Bronchial epithelial cell (primary cell): ENCODE results near the gene B4GALT5. TPM values are rescaled to one million over a fixed set of nuclear protein-coding genes. Genes with fewer than 3 reads are reported as not detected.

Experiments used
- DNase-seq: peaks from one replicate; pipeline ENCODE4 v3.0.0-alpha.2; 2010; ENCODE audit warnings: low read depth
- FAIRE-seq: peaks from 2 replicates; lab custom pipeline; 2011; peaks lifted over from hg19 to GRCh38; lab: Jason Lieb, UNC
- H3K27me3 ChIP-seq: 2 replicates; pipeline ENCODE4 v1.5.1; 2011; ENCODE audit warnings: low read length; ENCODE audit not compliant: control insufficient read depth, insufficient read depth
- H3K36me3 ChIP-seq: 2 replicates; pipeline ENCODE4 v1.5.1; 2011; ENCODE audit warnings: low read length; ENCODE audit not compliant: control insufficient read depth, insufficient read depth
- H3K4me3 ChIP-seq: 2 replicates; pipeline ENCODE4 v1.5.1; 2011; ENCODE audit warnings: mild to moderate bottlenecking, low read depth, low read length, control low read depth
- total RNA-seq: library from RNA; depleted of rRNA; stranded (reverse); fragments of >200 nt; gene quantifications from 2 replicates; pipeline ENCODE4 v1.2.1, GENCODE V29; 2014
- TF ChIP-seq, protein P1 (sequence below): IDR thresholded peaks from 2 replicates; pipeline ENCODE4 v1.5.1; 2011; ENCODE audit warnings: mild to moderate bottlenecking, moderate library complexity, low read length, control low read depth, inconsistent platforms; ENCODE audit not compliant: insufficient read depth, severe bottlenecking

B4GALT5 gene
- total RNA-seq, 1 donor from 2014 or later: 9.7 TPM

DNA sequence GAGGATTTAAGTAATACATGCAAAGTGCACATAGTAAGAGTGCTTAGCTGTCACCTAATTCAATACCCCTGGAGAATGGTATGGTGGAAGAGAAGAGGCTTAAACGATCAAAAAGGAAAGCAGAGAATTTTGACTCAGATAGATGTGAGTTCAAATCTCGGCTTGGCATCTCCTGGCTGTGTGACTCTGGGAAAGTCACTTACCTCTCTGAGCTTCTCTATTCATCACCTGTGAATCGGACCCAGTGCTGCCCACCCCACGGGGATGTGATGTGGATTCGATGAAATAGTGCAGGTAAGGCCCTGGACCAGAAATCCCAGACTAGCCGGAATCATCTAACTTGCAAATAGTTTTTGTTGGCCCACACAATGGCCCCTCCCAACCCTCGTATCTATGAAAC lies 1.8 kb upstream of the B4GALT5 start:
- Histone ChIP-seq H3K36me3 (no peaks in the 10 kb centered on the region), H3K27me3 (no peaks in the 10 kb centered on the region), H3K4me3 (no peak overlapping the region)
- FAIRE-seq: no peak
- no peak for DNase-seq
- TF ChIP-seq, protein P1, sequence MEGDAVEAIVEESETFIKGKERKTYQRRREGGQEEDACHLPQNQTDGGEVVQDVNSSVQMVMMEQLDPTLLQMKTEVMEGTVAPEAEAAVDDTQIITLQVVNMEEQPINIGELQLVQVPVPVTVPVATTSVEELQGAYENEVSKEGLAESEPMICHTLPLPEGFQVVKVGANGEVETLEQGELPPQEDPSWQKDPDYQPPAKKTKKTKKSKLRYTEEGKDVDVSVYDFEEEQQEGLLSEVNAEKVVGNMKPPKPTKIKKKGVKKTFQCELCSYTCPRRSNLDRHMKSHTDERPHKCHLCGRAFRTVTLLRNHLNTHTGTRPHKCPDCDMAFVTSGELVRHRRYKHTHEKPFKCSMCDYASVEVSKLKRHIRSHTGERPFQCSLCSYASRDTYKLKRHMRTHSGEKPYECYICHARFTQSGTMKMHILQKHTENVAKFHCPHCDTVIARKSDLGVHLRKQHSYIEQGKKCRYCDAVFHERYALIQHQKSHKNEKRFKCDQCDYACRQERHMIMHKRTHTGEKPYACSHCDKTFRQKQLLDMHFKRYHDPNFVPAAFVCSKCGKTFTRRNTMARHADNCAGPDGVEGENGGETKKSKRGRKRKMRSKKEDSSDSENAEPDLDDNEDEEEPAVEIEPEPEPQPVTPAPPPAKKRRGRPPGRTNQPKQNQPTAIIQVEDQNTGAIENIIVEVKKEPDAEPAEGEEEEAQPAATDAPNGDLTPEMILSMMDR: no peak

GRCh38 chr20:49712996-49713752 lies 504 bp downstream of the B4GALT5 start:
- no peaks in the 10 kb centered on the region for H3K27me3 ChIP-seq
- TF ChIP-seq, protein P1: no peak
- H3K36me3 ChIP-seq: no peaks in the 10 kb centered on the region
- no peak for FAIRE-seq
- H3K4me3 ChIP-seq: peak overlapping the region; percentile 86
- no peak for DNase-seq

- FAIRE-seq (no peak), DNase-seq (no peak)
- H3K27me3 ChIP-seq: no peaks in the 10 kb centered on the region
- TF ChIP-seq, protein P1: no peak
- H3K4me3 ChIP-seq: peak overlapping the region; percentile 86
- no peaks in the 10 kb centered on the region for H3K36me3 ChIP-seq
Measured at GRCh38 chr20:49712646-49712995, 1.1 kb downstream of the B4GALT5 start.

DNA sequence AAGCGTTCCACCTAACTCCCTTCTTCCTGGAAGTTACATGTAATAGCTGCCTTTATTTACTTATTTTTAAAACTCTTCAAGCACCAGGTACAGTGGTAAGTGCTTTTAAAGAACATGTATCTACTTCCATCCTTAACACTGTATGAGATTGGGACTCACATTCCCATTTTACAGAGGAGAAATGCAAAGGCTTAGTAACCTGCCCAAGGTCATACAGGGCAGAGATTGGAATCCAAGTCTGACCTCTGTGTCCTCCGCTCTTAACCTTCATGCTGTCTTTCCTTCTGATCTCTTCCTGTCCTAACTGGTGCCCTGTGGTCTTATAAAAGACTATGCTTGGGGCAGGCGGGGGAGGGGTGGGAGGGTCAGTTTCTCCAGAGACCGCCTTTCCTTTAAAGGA lies 1.6 kb downstream of the B4GALT5 start:
- DNase-seq (no peak), FAIRE-seq (no peak)
- TF ChIP-seq, protein P1: no peak
- Histone ChIP-seq H3K36me3 (no peaks in the 10 kb centered on the region), H3K4me3 (peak overlapping the region; percentile 86), H3K27me3 (no peaks in the 10 kb centered on the region)

GRCh38 chr20:49711667-49711987 lies 2.1 kb downstream of the B4GALT5 start:
- H3K36me3 ChIP-seq: no peaks in the 10 kb centered on the region
- no peak overlapping the region for H3K4me3 ChIP-seq
- H3K27me3 ChIP-seq: no peaks in the 10 kb centered on the region
- FAIRE-seq (no peak), DNase-seq (no peak)
- TF ChIP-seq, protein P1: no peak

DNA sequence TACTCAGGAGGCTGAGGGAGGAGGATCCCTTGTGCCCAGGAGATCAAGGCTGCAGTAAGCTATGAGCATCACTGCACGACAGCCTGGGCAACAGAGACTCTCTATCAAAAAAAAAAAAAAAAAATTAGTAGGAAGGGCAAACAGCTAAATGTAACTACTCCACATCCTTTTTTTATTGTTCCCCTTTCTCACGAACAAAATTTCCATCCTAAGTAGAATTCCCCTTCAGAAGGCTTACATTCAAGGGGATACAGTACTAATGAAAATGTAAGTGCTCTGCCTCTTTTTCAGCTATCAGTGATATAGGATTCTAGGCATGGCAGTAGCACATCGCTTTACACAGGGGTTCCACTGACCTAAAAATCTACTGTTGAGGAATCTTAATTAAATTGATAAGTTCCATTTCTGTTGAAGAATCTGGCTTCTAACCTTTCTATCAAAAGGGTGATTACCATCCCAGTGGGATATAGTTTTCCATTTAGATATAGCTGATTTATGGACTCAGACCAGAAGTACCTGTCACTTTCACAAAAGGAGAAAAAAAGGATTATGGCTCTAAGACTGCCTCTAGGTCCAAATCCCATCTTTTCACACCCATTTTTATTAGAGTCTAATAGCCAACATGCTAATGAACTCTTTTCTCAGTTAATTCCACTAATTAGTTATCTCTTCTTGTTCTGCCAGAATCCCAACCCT lies 2.6 kb downstream of the B4GALT5 start:
- Histone ChIP-seq H3K36me3 (no peaks in the 10 kb centered on the region), H3K27me3 (no peaks in the 10 kb centered on the region), H3K4me3 (no peak overlapping the region)
- FAIRE-seq: no peak
- DNase-seq: no peak
- TF ChIP-seq, protein P1: no peak
